NCI-H526 treated with DMSO at 0.1 percent for 48 hours (cell line): Measurements from ENCODE around the gene LURAP1L.

Experiments
- DNase-seq: peaks from one replicate; lab custom pipeline; 2025; lab: John Stamatoyannopoulos, UW

Gene LURAP1L

GRCh38 chr9:12776513-12777055, 1.8 kb downstream of the LURAP1L start:
- DNase-seq: no peak

DNA sequence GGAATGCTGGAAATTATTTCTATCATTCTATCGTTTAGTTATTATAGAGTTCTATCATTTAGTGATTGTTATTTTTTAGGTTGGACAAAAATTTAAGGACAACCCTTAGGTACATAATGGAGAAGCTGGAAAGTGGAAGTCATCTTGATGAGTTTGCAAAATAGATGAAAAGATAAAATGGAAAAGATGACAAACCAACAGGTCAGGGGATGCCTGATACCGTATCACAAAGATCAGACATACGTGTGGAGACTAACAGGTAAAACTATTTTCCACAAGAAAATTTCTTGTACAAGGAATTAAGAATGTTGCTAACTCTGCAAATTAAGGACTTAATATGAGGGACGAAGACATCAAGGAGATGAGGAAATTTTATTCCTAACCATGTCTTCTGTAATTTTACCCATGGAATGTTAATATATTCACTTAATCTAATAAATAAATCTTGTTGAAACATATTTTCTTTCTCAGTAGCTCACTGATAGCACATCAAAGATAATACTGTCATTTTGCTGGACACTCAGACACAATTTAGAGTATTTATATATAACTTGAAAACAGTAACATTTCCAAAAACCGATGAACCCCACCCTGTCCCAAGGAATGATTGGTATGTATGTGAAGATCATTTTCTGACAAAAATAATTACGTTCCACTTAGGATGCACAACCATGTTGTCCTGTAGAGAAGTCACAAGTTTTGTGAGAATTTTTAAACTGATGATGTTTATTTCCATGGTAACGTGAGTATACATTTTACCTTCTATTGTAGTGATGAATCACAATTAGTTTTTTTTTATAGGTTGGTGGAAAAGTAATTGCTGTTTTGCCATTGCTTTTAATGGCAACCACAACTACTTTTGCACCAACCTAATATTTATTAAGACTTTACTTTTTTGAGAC, 2.6 kb downstream of the LURAP1L start:
- no peak for DNase-seq

- DNase-seq: no peak
Measured at GRCh38 chr9:12778389-12778788, 3.6 kb downstream of the LURAP1L start.

- DNase-seq: no peak
Measured at GRCh38 chr9:12781226-12781733, 6.5 kb downstream of the LURAP1L start.

GRCh38 chr9:12783767-12784460, 9.1 kb downstream of the LURAP1L start:
- DNase-seq: no peak

DNA sequence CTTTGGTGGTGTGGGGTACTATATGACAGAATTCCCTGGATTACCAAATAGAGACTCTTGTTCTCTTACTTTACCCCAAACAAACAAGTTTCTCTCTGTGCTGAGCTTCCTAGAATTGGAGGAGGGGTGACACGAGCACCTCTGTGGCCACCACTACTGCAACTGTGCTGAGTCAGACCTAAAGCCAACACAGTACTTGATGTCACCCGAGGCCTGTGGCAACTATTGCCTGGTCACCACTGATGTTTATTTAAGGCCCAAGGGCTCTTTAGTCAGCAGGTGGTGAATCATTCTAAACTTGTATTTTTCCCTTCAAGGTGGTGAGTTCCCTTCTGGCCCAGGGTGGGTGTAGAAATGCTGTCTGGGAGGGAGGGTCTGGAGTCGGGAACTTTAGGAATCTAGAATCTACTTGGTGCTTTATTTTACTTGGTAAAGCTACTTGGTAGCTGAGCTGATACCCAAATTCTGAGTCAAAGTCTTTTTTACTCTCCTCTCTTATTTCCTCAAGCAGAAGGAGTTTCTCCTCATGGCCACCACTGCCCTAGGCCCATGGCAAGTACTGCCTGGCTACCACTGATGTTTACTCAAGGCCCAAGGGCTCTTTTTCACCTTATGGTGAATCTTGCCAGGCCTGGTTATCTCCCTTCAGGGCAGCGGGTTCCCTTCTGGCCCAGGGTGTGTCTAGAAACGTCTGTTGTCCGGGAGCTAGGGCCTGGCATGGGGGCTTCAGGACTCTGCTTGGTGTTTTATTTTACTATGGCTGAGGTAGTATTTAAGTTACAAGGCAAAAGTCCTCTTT, 9.8 kb downstream of the LURAP1L start:
- no peak for DNase-seq

- no peak for DNase-seq
Measured at GRCh38 chr9:12785260-12785770, 10.5 kb downstream of the LURAP1L start.

DNA sequence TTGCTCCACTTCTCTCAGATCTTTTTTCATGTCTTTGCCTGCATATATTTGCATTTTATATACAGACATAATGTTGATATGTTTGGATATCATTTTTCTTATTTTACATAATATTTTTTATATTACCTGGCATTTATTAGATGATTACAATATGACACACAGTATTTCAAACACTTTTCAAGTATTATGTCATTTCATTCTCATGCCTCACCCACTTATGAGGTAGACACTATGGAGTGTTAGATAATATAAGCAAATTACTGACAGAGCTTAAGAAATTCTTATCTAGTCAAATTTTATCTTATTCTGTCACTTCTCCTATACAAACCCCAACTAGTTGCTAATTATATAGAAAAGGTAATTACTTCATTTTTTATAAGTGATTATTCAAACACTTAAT, 11.1 kb downstream of the LURAP1L start:
- DNase-seq: no peak

DNA sequence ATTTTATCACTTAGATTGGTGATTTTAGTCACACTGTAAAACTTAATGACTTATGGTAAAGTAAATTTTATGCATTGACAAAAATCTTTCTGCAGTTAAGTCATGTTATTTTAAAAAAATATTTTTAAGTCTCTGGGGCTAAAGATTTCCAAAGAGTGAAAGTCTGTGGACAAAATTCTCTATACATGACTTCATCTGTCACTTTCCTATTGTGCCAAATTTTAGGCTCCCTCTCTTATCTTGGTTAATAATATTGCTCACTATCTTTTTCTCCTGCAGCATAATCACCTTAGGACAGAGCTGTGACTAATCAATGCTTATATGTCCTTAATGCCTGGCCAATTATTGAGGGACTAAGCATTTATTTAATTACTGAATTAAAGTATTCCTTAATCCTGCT, 15.2 kb downstream of the LURAP1L start:
- no peak for DNase-seq

DNA sequence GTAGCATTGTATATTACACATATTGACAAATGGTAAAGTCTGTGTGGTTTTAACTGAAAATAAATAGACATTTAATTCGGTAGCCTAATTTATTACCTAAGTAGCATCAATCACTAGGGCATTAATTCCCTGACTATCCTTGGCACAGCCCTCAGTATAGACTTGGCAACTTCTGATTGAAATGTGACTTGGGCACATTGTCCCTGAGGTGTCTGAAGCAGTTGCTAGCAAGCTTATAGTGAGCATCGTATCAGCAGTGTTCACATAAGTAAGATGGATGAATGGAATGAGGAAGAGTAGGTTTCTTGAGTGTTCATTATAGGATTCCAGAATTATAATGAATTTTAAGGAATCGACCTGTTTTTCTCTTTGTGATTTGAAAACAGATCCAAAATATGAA, 16.1 kb downstream of the LURAP1L start:
- DNase-seq: no peak

GRCh38 chr9:12794101-12794799, 19.4 kb downstream of the LURAP1L start:
- no peak for DNase-seq

DNA sequence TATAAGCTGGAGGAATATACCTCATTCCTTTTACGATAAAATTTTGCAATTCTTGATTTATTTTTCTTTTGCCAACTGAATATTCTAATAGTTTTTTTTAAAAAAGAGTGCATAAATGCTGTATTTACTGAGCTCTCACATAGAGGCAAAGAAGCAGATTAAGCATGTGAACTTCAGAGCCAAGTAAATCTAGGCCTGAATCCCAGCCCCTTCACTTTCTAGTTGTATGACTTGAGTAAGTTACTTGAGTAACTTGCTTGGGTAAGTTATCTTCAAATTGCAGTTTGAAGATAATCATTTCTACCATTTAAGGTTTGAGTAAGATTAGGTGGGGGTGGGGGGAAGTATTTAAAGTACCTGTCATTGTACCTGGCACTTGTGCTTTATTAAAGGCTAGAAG, 21.8 kb downstream of the LURAP1L start:
- no peak for DNase-seq

- no peak for DNase-seq
Measured at GRCh38 chr9:12797037-12797436, 22.2 kb downstream of the LURAP1L start.

DNA sequence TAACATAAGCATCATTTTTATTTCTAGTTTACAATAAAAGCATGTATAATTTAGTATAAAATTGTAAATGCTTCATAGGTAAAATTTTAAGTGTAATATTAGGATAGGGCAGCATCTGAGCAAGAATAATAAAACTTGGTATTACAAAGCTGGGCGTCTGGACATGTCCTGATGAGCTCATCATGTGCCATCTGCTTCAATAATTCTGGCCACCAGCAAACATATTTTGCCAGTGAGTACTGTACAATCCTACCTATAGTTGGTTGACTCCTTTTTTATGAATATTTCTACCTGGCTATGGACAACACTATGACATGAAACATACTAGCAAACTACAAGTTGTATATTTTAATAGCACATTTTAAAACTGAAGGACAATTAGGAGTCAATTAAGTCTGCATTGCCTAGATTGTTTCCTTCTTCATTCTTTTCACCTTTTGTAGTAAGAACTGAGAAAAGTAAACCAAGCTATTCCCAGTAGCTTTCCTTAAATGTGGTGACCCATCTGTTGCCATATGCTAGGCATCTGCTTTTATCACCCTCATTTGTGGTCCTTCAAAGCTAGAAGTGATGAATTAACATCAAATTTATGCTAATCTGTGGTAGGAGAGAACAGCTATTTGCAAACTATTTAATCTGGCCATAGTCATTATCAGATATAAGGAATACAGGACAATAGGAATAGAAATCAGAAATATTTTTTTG, 23.4 kb downstream of the LURAP1L start:
- DNase-seq: no peak

GRCh38 chr9:12801187-12801586, 26.4 kb downstream of the LURAP1L start:
- DNase-seq: no peak

DNA sequence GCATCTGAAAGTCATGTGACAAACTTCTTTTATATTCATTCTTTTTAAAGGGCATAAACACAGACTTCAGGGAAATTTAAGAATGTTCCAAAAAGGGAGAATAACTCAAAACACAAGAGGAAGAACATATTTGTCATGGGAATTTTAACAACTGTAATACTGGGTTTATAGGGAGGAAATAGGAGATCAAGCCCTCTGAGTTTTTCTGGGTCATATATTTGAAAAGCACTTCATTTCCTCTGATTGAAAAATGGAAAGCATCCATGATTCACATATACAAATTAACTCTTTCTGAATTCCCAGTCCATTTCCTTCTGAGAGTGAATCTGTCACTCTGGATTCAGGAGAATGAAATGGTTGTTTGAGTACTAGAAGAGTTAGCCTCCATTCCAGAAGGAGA, 26.8 kb downstream of the LURAP1L start:
- DNase-seq: no peak

- no peak for DNase-seq
Measured at GRCh38 chr9:12802093-12802492, 27.3 kb downstream of the LURAP1L start.

GRCh38 chr9:12808569-12808968, 33.7 kb downstream of the LURAP1L start:
- DNase-seq: no peak

DNA sequence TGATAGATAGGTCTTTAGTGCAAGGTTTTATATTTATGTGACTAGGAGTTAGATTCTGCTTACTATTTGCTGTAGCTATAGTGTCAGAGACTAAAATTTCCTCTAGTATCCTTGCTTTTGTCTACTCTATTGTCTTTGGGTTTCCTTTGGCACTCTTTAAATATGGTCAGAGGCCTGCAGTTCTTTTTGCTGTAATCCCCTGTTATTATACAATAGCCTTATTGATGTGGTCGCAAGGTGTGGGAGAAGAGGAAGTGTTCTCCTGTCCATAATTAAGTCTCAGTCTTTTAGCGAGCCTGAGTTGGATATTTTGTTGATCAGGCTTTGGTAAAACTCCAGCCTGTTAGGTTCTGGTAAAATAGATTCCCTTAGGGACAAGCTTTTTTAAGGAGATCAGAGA, 34.9 kb downstream of the LURAP1L start:
- DNase-seq: no peak

GRCh38 chr9:12811935-12812334, 37.1 kb downstream of the LURAP1L start:
- DNase-seq: no peak

DNA sequence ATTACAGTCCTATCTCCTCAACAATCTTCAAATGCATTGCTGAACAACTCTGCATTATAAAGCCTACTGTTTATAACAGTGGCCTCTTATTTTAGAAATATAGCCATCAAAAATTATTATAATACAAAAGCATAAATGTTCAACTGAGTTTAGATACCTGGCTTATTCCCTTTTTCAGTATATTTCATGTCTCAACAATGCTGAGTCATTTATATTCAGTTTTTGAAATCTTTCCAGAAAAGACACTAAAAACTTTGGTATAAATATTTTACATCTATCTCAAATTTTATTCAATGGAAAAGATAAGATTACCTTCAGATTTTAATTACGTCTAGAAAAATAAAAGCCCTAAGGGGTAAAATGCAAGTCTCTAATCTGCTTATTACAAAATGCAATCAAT, 37.9 kb downstream of the LURAP1L start:
- DNase-seq: no peak
